ENCODE data around the gene SARM1. TPM values are rescaled to one million over a fixed set of nuclear protein-coding genes. Genes with fewer than 3 reads are reported as not detected.
A peak's percentile ranks its signal among the peaks of the same experiment; 100 is the strongest.

Gene SARM1
- total RNA-seq, 2 experiments from 2014 or later = 17.7 to 20.4 TPM

DNA sequence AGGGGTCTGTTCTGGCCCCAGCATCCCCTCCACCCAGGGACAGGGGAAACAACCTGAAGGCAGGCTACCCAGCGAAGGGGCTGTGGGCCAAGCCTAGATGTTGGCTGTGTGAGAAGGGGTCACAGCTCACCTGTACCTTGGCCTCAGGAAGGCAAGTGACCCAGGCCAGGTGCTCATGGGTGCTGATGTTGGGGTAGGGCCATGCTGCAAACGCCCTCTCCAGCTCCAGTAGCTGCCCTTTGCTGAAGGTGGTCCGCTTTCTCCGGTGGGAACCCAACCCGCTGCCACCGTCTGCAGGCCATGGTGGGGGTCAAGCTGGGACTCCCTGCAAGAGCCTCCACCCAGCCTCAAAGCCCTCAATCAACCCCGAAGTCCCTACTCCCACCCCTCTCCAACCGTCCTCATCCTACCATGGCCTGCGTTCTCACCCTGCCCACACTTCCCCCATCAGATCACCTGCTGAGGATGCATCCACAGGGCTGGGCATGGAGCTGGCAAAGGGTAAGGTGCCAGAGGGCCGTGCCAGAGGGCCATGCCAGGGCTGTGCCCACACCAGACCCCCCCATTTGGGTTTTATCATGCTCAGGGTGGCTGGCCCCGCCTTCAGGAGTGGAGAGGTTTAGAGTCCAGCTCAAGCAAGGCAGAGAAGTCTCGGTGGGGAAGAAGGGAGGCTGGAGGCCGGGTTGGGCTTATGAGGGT lies 6.7 kb upstream of the SARM1 start, which contains the start of gene SEBOX:
TSS of gene SEBOX (minus strand) at position 535 of the 699 bp plus-strand sequence. CDS start at position 487, 48 bp downstream.
- ChIA-PET POLR2A (no interaction called here), CTCF (no interaction called here)

DNA sequence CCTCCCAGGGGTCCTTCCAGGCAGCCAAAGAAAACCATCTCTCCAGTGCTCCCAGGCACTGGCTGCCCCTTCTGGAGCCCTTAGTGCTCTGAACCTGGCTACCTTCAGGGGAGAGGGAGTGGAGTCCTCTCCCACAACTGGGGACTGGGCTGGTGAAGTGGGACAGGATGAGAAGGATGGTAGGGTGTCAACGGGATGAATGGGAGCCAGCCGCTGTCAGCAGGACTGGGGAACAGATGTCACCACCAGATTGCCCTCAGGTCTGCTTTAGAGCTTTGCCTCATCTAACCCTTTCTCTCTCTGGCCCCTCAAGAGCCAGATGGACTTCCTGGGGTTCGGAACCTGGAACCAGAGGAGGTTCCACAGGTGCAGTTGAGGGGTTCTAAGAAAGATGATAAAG lies 6.0 kb upstream of the SARM1 start:
- ChIA-PET CTCF (interaction anchor here (2.9 kb wide), 1 partner anchor 19 kb away, joined by 12 read pairs; no protein-coding TSS in a partner anchor), POLR2A (no interaction called here)
- peaks cover 8% of the 10 kb centered on the region for H3K36me3 Mint-ChIP-seq (ENCODE audit: low read depth)
- H3K4me1 Mint-ChIP-seq = peaks cover 3% of the 10 kb centered on the region
- no peaks in the 10 kb centered on the region for H3K9me3 Mint-ChIP-seq
- H3K27ac Mint-ChIP-seq = no peak overlapping the region
- no peak overlapping the region for H3K4me3 Mint-ChIP-seq
- DNase-seq = no peak
- no peaks in the 10 kb centered on the region for H3K27me3 Mint-ChIP-seq

More for the DNA sequence above, 6.7 kb upstream of the SARM1 start, which contains the start of gene SEBOX:
- DNase-seq = no peak
- H3K27ac Mint-ChIP-seq = no peak within 1 kb of the TSS
- H3K27me3 Mint-ChIP-seq = no peaks in the 10 kb centered on the region
- no peaks in the 10 kb centered on the region for H3K9me3 Mint-ChIP-seq
- H3K4me1 Mint-ChIP-seq = no peaks in the 10 kb centered on the region
- no peak within 1 kb of the TSS for H3K4me3 Mint-ChIP-seq
- peaks cover 12% of the 10 kb centered on the region for H3K36me3 Mint-ChIP-seq (ENCODE audit: low read depth)

DNA sequence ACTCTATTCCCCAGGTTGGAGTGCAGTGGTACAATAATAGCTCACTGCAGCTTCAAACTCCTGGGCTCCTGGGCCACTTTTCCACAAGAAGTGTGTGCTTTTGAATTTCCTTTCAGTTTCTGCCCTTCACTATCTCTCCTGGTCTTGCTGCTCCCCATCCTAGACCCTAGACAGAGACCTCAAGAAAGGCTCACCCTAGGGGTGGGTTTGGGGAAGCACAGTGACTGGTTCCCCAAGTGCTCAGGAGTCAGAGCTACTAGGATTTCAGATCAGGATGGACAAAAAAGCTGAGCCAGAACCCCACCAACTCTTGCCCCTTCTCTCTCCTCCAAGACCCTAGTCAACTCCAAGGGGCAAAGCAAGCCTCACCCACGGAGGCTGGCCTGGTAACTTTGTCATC lies 4.9 kb upstream of the SARM1 start:
- CTCF ChIA-PET = interaction anchor here (1.3 to 2.9 kb wide), 3 partner anchors 9 to 35 kb away, joined by 3 to 12 read pairs (median 5); partner anchors contain the start of gene POLDIP2
- POLR2A ChIA-PET = interaction anchor here (0.6 to 1.0 kb wide), 2 partner anchors 14 to 64 kb away, joined by 4 to 8 read pairs; no protein-coding TSS in a partner anchor
- H3K27me3 Mint-ChIP-seq = no peaks in the 10 kb centered on the region
- no peak for DNase-seq
- H3K4me1 Mint-ChIP-seq = peaks cover 7% of the 10 kb centered on the region
- H3K27ac Mint-ChIP-seq = no peak overlapping the region
- H3K9me3 Mint-ChIP-seq = no peaks in the 10 kb centered on the region
- no peak overlapping the region for H3K4me3 Mint-ChIP-seq
- no peaks in the 10 kb centered on the region for H3K36me3 Mint-ChIP-seq (ENCODE audit: low read depth)

DNA sequence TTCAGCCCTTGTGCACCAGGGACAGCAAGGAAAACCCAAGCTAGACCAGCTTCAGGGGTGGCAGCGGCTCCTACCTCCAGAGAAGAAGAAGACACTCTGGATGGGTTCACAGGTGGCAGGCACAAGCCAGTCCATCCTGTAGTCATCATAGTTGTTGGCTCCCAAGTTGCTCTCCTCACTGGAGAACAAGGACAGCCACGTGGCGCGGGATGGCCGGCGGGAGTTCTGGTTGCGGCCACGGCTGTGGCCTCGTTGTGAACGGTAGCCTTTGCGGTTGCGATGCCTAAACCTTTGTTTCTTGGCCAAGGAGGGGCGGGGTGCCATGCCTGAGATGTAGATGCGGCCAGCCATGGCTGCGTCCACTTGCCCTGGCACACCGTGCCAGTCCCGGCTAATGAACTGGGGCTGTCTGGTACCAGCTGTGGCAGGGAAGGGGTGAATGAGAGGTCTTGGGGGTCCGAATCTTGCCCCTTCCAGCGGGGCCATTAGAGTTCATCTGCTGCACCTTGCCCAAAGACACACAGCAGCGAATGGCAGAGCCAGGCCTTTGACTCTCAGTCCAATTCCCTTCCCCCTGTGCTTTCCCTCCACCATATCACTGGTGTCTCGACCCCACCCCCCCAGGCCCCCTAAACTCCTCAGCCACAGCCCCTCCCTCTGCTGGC lies 3.7 kb upstream of the SARM1 start:
- H3K4me3 Mint-ChIP-seq = no peak overlapping the region

DNA sequence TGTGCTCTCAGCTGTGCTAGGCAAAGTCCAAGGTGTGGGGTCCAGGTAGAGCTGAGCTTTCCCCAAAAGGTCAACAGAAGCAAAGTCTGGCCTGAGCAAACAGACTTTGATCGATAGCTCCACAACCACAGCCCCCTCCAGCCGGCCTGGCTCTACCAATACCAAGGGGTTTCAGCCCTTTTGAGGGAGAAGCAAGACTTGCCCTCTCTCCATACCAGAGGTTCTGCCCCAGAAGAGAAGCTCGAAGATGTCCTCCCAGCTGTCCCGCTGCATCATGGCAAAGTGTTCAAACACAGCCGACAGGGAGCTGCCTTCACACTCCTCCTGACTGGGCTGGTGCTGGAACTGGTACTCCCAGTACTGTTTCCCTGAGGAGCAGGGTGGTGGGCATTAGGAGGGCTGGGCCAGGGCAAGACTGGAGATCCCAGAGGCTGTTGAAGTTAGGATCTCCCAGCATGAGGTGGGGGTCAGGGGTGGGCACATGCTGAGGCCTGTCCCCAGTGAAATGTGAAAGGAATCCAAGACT lies 3.1 kb upstream of the SARM1 start:
- DNase-seq = no peak
- no peak overlapping the region for H3K4me3 Mint-ChIP-seq
- no peaks in the 10 kb centered on the region for H3K9me3 Mint-ChIP-seq
- H3K4me1 Mint-ChIP-seq = peaks cover 19% of the 10 kb centered on the region
- H3K36me3 Mint-ChIP-seq (ENCODE audit: low read depth) = no peaks in the 10 kb centered on the region
- H3K27me3 Mint-ChIP-seq = no peaks in the 10 kb centered on the region
- no peak overlapping the region for H3K27ac Mint-ChIP-seq
- ChIA-PET POLR2A (no interaction called here), CTCF (interaction anchor here (0.7 to 2.9 kb wide), 5 partner anchors 11 to 289 kb away, joined by 3 to 12 read pairs (median 3); partner anchors contain the start of gene POLDIP2)

More for the DNA sequence above, 3.7 kb upstream of the SARM1 start:
- no peaks in the 10 kb centered on the region for H3K9me3 Mint-ChIP-seq
- peaks cover 13% of the 10 kb centered on the region for H3K4me1 Mint-ChIP-seq
- POLR2A ChIA-PET = no interaction called here
- no peak for DNase-seq
- no peaks in the 10 kb centered on the region for H3K36me3 Mint-ChIP-seq (ENCODE audit: low read depth)
- CTCF ChIA-PET = interaction anchor here (0.7 to 2.9 kb wide), 5 partner anchors 10 to 289 kb away, joined by 3 to 12 read pairs (median 3); partner anchors contain the start of gene POLDIP2
- H3K27ac Mint-ChIP-seq = no peak overlapping the region
- H3K27me3 Mint-ChIP-seq = no peaks in the 10 kb centered on the region

DNA sequence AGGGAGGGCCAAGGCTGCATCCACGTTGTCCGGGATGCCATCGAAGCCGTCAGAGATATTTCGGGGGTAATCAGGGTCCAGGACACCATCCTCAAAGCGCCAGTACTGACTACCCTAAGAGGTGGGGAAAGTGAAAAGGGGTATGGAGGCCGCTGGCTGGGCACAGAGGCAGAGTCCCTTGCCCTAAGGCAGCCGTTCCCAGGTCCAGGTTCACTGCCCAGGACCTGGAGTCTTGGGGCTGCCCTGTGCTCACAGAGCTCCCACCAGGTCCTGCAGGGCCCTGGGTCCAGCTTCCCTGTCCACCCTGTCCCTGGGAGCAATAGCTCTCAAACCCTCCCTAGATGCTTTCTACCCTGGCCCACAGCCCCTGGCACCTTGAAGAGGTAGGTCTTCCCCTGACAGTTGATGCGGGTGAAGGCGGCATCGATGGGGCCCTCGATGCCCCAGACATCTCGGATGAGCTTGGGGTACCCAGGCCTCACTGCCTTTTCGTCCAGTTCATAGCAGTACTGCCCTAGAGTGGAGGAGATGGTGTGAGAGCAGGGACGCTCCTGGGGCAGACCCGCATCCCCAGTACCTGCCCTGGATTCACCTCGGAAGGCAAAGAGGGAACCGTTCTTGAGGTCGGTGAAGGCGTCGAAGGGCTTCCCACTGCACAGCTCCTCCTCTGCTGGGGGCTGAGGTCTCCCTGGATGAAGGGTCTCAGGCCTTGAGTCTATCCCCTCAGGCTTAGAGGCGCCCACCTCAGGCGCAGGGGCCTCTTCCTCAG lies 2.4 kb upstream of the SARM1 start:
- Mint-ChIP-seq H3K36me3 (ENCODE audit: low read depth) (no peaks in the 10 kb centered on the region), H3K27me3 (no peaks in the 10 kb centered on the region), H3K27ac (no peak overlapping the region), H3K4me1 (peaks cover 23% of the 10 kb centered on the region), H3K9me3 (no peaks in the 10 kb centered on the region), H3K4me3 (no peak overlapping the region)
- no peak for DNase-seq
- ChIA-PET POLR2A (no interaction called here), CTCF (interaction anchor here (0.8 to 1.4 kb wide), 3 partner anchors 12 to 227 kb away, joined by 3 read pairs; partner anchors contain the start of gene POLDIP2)

DNA sequence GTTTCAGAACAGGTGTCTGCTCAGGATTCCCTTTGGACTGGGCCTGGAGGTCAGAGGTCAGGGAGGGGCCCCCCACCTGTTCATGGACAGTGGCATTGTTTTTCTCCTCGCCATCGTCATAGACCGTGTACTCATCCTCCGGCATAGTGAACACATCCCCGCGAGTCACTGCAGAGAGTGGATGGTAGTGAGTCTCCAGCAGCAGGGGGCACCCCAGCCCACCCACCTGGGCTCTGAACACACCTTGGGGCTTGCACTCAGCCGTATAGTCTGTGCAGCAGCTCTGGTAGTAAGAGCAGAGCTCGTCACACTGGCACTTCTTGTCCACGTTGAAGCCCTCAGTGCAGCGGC lies 1.8 kb upstream of the SARM1 start:
- Mint-ChIP-seq H3K27me3 (no peaks in the 10 kb centered on the region), H3K4me1 (peaks cover 23% of the 10 kb centered on the region), H3K36me3 (ENCODE audit: low read depth) (no peaks in the 10 kb centered on the region), H3K27ac (no peak overlapping the region), H3K4me3 (no peak overlapping the region), H3K9me3 (no peaks in the 10 kb centered on the region)
- no peak for DNase-seq
- CTCF ChIA-PET = interaction anchor here (1.3 to 1.4 kb wide), 2 partner anchors 12 to 20 kb away, joined by 3 read pairs; partner anchors contain the start of gene POLDIP2
- POLR2A ChIA-PET = no interaction called here

DNA sequence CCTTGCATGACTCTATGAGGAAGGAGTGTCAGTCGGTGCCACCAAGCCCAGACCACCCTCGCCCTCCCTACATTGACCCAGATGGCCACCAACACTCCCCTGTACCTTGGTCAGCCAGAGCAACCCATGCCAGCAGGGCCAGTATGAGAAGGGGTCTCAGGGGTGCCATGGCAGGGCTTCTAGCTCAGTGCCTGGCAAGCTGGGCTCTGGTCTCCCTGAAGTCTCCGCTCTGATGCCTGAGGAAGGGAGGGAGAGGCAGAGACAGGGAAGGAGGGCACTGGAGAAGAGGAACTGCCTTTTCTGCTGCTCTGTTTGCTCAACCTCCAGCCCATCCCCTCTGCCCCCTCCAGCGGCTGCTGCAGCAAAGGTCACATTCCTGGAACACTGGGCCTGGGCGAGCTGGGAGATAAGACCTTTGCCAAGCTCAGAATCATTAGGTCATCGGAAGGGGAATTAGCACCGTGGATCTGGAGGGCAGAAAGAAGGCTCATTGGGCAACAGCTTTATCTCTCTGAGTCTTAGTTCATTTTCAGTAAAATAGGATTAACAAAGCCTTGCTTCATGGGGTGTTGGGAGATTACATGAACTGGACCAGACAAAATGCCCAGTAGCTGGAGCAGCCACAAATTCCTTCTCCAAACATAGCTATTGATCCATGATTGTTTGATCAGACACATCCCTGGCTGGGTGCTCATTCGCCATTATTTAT lies 1.3 kb upstream of the SARM1 start, which contains the start of gene VTN:
TSS of gene VTN (minus strand) at position 273 of the 709 bp plus-strand sequence. CDS start at position 169, 104 bp downstream.
- DNase-seq = no peak
- peak within 1 kb of the TSS; percentile 86 for H3K27ac Mint-ChIP-seq
- peaks cover 2% of the 10 kb centered on the region for H3K36me3 Mint-ChIP-seq (ENCODE audit: low read depth)
- ChIA-PET POLR2A (interaction anchor here (0.7 kb wide), 1 partner anchor 180 kb away, joined by 3 read pairs; no protein-coding TSS in a partner anchor), CTCF (interaction anchor here (1.1 to 2.2 kb wide), 4 partner anchors 13 to 40 kb away, joined by 3 to 7 read pairs (median 3); partner anchors contain the start of gene POLDIP2)
- H3K4me3 Mint-ChIP-seq = peak within 1 kb of the TSS; percentile 94
- H3K27me3 Mint-ChIP-seq = no peaks in the 10 kb centered on the region
- peaks cover 25% of the 10 kb centered on the region for H3K4me1 Mint-ChIP-seq
- no peaks in the 10 kb centered on the region for H3K9me3 Mint-ChIP-seq

DNA sequence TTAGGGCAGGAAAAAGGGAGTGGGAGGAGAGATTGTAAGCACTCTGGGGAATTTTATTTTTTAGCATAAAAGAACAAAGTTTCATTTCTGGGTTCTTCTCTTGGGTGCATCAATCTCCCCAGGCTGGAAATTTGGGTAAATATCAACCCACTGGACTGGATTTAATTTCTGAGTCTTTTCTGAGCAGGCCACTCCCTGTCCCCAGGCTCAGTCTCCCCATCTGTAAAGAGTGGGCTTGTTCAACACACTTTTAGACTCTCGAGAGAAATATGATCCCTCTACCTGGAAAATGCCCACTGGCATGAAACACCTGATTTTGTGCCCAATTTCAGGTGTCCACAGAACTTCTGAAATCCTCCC lies 770 bp upstream of the SARM1 start:
- Mint-ChIP-seq H3K27me3 (no peaks in the 10 kb centered on the region), H3K36me3 (ENCODE audit: low read depth) (peaks cover 2% of the 10 kb centered on the region), H3K4me3 (peak overlapping the region; percentile 94), H3K9me3 (no peaks in the 10 kb centered on the region), H3K4me1 (peaks cover 25% of the 10 kb centered on the region), H3K27ac (peak overlapping the region; percentile 86)
- ChIA-PET CTCF (interaction anchor here (1.1 to 2.2 kb wide), 3 partner anchors 13 to 40 kb away, joined by 3 to 7 read pairs (median 3); no protein-coding TSS in a partner anchor), POLR2A (interaction anchor here (0.7 kb wide), 1 partner anchor 179 kb away, joined by 3 read pairs; no protein-coding TSS in a partner anchor)
- no peak for DNase-seq

DNA sequence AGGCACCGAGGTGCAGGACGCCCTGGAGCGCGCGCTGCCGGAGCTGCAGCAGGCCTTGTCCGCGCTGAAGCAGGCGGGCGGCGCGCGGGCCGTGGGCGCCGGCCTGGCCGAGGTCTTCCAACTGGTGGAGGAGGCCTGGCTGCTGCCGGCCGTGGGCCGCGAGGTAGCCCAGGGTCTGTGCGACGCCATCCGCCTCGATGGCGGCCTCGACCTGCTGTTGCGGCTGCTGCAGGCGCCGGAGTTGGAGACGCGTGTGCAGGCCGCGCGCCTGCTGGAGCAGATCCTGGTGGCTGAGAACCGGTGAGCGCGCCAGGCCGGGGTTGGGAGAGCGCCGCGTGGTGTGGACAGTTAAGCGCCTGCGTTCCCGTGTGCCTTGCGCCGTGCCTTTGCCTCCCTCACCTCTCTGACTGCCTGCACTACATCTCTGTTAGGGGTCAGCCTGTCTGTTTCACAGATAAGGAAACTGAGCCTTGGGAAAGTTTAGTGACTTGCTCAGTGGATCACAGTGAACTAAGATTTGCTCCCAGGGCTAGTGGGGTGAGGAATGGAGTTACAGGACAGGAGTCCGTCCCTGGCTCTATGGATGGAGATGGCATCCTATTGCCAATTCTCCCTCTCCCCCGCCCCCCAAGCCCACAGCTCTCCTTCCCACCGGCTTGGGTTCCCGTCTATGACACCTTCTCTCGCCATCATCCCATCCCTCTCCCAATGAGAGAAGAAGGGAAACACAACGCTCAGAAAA lies 880 bp downstream of the SARM1 start:
- H3K9me3 Mint-ChIP-seq = no peaks in the 10 kb centered on the region
- ChIA-PET CTCF (interaction anchor here (1.2 to 2.2 kb wide), 2 partner anchors 9 to 11 kb away, joined by 3 to 7 read pairs; no protein-coding TSS in a partner anchor), POLR2A (no interaction called here)
- H3K4me1 Mint-ChIP-seq = peaks cover 25% of the 10 kb centered on the region
- H3K27ac Mint-ChIP-seq = peak overlapping the region; percentile 75
- peak overlapping the region; percentile 73 for H3K4me3 Mint-ChIP-seq
- H3K27me3 Mint-ChIP-seq = no peaks in the 10 kb centered on the region
- H3K36me3 Mint-ChIP-seq (ENCODE audit: low read depth) = peaks cover 2% of the 10 kb centered on the region
- peak; percentile 14 for DNase-seq

DNA sequence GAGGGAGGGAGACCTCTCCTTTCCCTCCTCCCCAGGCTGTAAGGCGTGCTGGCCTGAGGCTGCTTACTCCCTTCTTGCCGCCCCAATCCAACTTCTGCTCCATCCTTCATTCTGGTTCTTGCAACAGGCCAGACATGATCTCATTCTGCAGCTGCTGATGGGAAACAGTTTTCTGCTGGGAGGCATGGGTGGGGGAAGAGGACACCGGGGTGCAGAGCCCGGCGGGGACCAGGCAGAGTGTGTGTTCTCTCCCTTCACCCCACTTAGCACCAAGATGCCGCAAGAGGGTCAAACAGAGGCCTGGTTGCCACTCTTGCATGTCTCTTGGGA lies 1.4 kb downstream of the SARM1 start:
- DNase-seq = no peak
- peaks cover 25% of the 10 kb centered on the region for H3K4me1 Mint-ChIP-seq
- ChIA-PET CTCF (interaction anchor here (1.2 kb wide), 1 partner anchor 8 kb away, joined by 3 read pairs; no protein-coding TSS in a partner anchor), POLR2A (no interaction called here)
- H3K27me3 Mint-ChIP-seq = no peaks in the 10 kb centered on the region
- peaks cover 2% of the 10 kb centered on the region for H3K36me3 Mint-ChIP-seq (ENCODE audit: low read depth)
- no peaks in the 10 kb centered on the region for H3K9me3 Mint-ChIP-seq
- H3K4me3 Mint-ChIP-seq = peak overlapping the region; percentile 73
- H3K27ac Mint-ChIP-seq = peak overlapping the region; percentile 75

All from activated CD4-positive, alpha-beta T cell treated with anti-CD3 and anti-CD28 coated beads, Interleukin-2, amount 10 ng/mL, durations not matched to agents 7 days and 5 days (primary cell).